HepG2 (cell line): ENCODE results near the gene RBPJ. TPM values are rescaled to one million over a fixed set of nuclear protein-coding genes. Genes with fewer than 3 reads are reported as not detected.
A peak's percentile ranks its signal among the peaks of the same experiment; 100 is the strongest.

ENCODE experiments used
- BCL6 ChIP-seq: IDR thresholded peaks from 2 replicates; pipeline ENCODE4 v1.6.1; 2016; ENCODE audit warnings: missing genetic modification reagents, missing compliant biosample characterization
- CBX2 ChIP-seq, 2 experiments: fragments of 200-600 bp in 1 of 2; sonication (generic); formaldehyde crosslinking in 1 of 2; IDR thresholded peaks; 2 replicates each; pipeline versions ENCODE4 v1.7.0 to v1.8.1; 2018 to 2022; ENCODE audit warnings: low read depth in 2 of 2, low read length in 1 of 2, mild to moderate bottlenecking in 1 of 2, missing genetic modification reagents in 1 of 2
- CEBPG ChIP-seq: IDR thresholded peaks from 2 replicates; pipeline ENCODE4 v1.6.1; 2016
- FOXJ3 ChIP-seq: sonication (generic); formaldehyde crosslinking; IDR thresholded peaks from 2 replicates; pipeline ENCODE4 v1.4.0; 2020; ENCODE audit warnings: missing genetic modification reagents, mild to moderate bottlenecking, borderline replicate concordance
- HIVEP1 ChIP-seq: sonication (generic); formaldehyde crosslinking; IDR thresholded peaks from 2 replicates; pipeline ENCODE4 v1.4.0; 2020; ENCODE audit warnings: mild to moderate bottlenecking, missing genetic modification reagents
- ONECUT2 ChIP-seq: sonication (generic); formaldehyde crosslinking; IDR thresholded peaks from 2 replicates; pipeline ENCODE4 v1.4.0; 2020; ENCODE audit warnings: missing genetic modification reagents
- PLRG1 ChIP-seq: fragments of 450-650 bp; conservative IDR thresholded peaks from 2 replicates; pipeline ENCODE4 v1.6.1; 2016
- RBM22 ChIP-seq: fragments of 200-400 bp; formaldehyde crosslinking; optimal IDR thresholded peaks from 2 replicates; pipeline ENCODE3; 2017; ENCODE audit warnings: mild to moderate bottlenecking, low read length, moderate library complexity
- SAFB2 ChIP-seq: sonication (generic); formaldehyde crosslinking; IDR thresholded peaks from 2 replicates; pipeline ENCODE4 v1.5.1; 2020; ENCODE audit warnings: missing genetic modification reagents, low read depth, mild to moderate bottlenecking, borderline replicate concordance
- SMAD3 ChIP-seq: sonication (generic); formaldehyde crosslinking; IDR thresholded peaks from 2 replicates; pipeline ENCODE4 v1.4.0; 2020; ENCODE audit warnings: missing genetic modification reagents
- TP53 ChIP-seq: sonication (generic); formaldehyde crosslinking; conservative IDR thresholded peaks from 2 replicates; pipeline ENCODE4 v1.4.0; 2020; ENCODE audit warnings: missing genetic modification reagents
- ZNF101 ChIP-seq: sonication (generic); formaldehyde crosslinking; IDR thresholded peaks from 2 replicates; pipeline ENCODE4 v1.4.0; 2020; ENCODE audit warnings: mild to moderate bottlenecking, low read depth, missing genetic modification reagents, borderline replicate concordance
- ZNF331 ChIP-seq: sonication (generic); formaldehyde crosslinking; IDR thresholded peaks from 2 replicates; pipeline ENCODE4 v1.4.0; 2020; ENCODE audit warnings: missing genetic modification reagents
- ZNF510 ChIP-seq: sonication (generic); formaldehyde crosslinking; IDR thresholded peaks from 2 replicates; pipeline ENCODE4 v1.4.0; 2020; ENCODE audit warnings: low read depth, mild to moderate bottlenecking, missing genetic modification reagents
- ZNF552 ChIP-seq: sonication (generic); formaldehyde crosslinking; IDR thresholded peaks from 2 replicates; pipeline ENCODE4 v1.9.0; 2022; ENCODE audit warnings: missing genetic modification reagents, mild to moderate bottlenecking, borderline replicate concordance
- ZNF569 ChIP-seq: sonication (generic); formaldehyde crosslinking; IDR thresholded peaks from 2 replicates; pipeline ENCODE4 v1.5.0; 2020; ENCODE audit warnings: mild to moderate bottlenecking, missing genetic modification reagents, moderate library complexity, borderline replicate concordance
- ZNF761 ChIP-seq: sonication (generic); formaldehyde crosslinking; conservative IDR thresholded peaks from 2 replicates; pipeline ENCODE4 v1.4.0; 2020; ENCODE audit warnings: mild to moderate bottlenecking, missing genetic modification reagents
- polyA plus RNA-seq, 8 experiments: library from polyadenylated mRNA; depleted of rRNA in 3 of 8; stranded (reverse) in 7 of 8; unstranded in 1 of 8; fragments of >200 nt; fragmentation: Illumina TruSeq in 4 of 8; extraction: Trizol in 4 of 8; gene quantifications; 2 replicates each; pipeline versions ENCODE4 v1.2.1 to v1.2.3, GENCODE V29; 2011 to 2016; ENCODE audit warnings: low read depth in 4 of 8, missing spikeins in 1 of 8, mixed read lengths in 1 of 8; ENCODE audit not compliant: insufficient read depth in 1 of 8
- total RNA-seq, 5 experiments: library from RNA; depleted of rRNA; stranded (reverse); fragments of >200 nt; fragmentation: Illumina TruSeq; extraction: Trizol; gene quantifications; 2 replicates each; pipeline ENCODE4 v1.2.3, GENCODE V29; 2016; ENCODE audit warnings: low read depth in 1 of 5
- TF ChIP-seq, protein P1 (sequence below): sonication (generic); formaldehyde crosslinking; IDR thresholded peaks from 2 replicates; pipeline ENCODE4 v1.9.0; 2021; ENCODE audit warnings: mild to moderate bottlenecking, missing genetic modification reagents
- TF ChIP-seq, protein P2 (sequence below), 2 experiments: sonication (generic) in 1 of 2; formaldehyde crosslinking in 1 of 2; IDR thresholded peaks; 2 replicates each; pipeline versions ENCODE4 v1.4.0 to v1.6.1; 2018 to 2020; ENCODE audit warnings: missing genetic modification reagents in 2 of 2, borderline replicate concordance in 1 of 2, low read depth in 1 of 2, mild to moderate bottlenecking in 1 of 2, missing biosample characterization in 1 of 2
- TF ChIP-seq, protein P3 (sequence below): sonication (generic); formaldehyde crosslinking; IDR thresholded peaks from 2 replicates; pipeline ENCODE4 v1.4.0; 2020; ENCODE audit warnings: missing genetic modification reagents

Gene RBPJ
- total and polyA plus RNA-seq, 2 of the 13 experiments (the other 11 are each of a cell fraction or from before 2014, with no cell fraction given) = 25.9 to 33.2 TPM

DNA sequence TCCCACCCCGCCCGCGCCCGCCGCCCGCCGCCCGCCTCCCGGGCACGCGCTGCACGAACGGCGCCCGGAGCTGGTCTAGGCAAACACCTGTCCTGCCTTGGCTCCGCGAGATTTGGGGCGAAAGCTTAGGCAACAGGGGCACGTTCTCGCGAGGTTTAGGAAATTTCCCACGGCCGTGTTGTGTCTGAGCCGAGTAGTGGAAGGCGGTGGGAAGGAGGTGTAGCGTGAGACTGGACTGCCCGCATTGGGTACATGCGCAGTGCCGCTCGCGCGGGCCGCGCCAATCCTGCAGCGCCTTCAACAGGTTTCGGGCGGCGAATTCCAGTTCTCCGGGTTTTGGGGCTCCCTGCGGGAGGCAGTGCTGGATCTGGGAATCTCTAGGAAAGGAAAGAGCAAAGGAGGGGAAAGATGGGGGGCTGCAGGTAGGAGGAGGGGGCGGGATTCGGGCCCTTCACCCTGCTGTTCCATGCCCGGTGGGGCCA is 1.3 kb upstream of the RBPJ start (continued):
- no peak for TF ChIP-seq FOXJ3
- no peak for TF ChIP-seq ONECUT2
- no peak for TF ChIP-seq ZNF569
- TF ChIP-seq ZNF101 = no peak
- peak; percentile 90 for TF ChIP-seq CEBPG (CRISPR knock-in tag)
- TF ChIP-seq, protein P1, sequence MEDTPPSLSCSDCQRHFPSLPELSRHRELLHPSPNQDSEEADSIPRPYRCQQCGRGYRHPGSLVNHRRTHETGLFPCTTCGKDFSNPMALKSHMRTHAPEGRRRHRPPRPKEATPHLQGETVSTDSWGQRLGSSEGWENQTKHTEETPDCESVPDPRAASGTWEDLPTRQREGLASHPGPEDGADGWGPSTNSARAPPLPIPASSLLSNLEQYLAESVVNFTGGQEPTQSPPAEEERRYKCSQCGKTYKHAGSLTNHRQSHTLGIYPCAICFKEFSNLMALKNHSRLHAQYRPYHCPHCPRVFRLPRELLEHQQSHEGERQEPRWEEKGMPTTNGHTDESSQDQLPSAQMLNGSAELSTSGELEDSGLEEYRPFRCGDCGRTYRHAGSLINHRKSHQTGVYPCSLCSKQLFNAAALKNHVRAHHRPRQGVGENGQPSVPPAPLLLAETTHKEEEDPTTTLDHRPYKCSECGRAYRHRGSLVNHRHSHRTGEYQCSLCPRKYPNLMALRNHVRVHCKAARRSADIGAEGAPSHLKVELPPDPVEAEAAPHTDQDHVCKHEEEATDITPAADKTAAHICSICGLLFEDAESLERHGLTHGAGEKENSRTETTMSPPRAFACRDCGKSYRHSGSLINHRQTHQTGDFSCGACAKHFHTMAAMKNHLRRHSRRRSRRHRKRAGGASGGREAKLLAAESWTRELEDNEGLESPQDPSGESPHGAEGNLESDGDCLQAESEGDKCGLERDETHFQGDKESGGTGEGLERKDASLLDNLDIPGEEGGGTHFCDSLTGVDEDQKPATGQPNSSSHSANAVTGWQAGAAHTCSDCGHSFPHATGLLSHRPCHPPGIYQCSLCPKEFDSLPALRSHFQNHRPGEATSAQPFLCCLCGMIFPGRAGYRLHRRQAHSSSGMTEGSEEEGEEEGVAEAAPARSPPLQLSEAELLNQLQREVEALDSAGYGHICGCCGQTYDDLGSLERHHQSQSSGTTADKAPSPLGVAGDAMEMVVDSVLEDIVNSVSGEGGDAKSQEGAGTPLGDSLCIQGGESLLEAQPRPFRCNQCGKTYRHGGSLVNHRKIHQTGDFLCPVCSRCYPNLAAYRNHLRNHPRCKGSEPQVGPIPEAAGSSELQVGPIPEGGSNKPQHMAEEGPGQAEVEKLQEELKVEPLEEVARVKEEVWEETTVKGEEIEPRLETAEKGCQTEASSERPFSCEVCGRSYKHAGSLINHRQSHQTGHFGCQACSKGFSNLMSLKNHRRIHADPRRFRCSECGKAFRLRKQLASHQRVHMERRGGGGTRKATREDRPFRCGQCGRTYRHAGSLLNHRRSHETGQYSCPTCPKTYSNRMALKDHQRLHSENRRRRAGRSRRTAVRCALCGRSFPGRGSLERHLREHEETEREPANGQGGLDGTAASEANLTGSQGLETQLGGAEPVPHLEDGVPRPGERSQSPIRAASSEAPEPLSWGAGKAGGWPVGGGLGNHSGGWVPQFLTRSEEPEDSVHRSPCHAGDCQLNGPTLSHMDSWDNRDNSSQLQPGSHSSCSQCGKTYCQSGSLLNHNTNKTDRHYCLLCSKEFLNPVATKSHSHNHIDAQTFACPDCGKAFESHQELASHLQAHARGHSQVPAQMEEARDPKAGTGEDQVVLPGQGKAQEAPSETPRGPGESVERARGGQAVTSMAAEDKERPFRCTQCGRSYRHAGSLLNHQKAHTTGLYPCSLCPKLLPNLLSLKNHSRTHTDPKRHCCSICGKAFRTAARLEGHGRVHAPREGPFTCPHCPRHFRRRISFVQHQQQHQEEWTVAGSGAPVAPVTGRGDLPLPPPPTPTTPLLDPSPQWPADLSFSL (CRISPR knock-in tag) = no peak
- TF ChIP-seq, protein P2, sequence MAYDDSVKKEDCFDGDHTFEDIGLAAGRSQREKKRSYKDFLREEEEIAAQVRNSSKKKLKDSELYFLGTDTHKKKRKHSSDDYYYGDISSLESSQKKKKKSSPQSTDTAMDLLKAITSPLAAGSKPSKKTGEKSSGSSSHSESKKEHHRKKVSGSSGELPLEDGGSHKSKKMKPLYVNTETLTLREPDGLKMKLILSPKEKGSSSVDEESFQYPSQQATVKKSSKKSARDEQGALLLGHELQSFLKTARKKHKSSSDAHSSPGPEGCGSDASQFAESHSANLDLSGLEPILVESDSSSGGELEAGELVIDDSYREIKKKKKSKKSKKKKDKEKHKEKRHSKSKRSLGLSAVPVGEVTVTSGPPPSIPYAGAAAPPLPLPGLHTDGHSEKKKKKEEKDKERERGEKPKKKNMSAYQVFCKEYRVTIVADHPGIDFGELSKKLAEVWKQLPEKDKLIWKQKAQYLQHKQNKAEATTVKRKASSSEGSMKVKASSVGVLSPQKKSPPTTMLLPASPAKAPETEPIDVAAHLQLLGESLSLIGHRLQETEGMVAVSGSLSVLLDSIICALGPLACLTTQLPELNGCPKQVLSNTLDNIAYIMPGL (CRISPR knock-in tag; IDR thresholded peaks at IDR 0.05; ENCODE audit: borderline replicate concordance in 1 of 2, low read depth in 1 of 2) = peak; percentile 71 to 73
- TF ChIP-seq BCL6 (CRISPR knock-in tag) = peak; percentile 78
- TF ChIP-seq ZNF510 (CRISPR knock-in tag) = no peak; the same call in 1 of the 2 replicates
- TF ChIP-seq ZNF761 (CRISPR knock-in tag) = 0 out of 2 replicates have a peak, but pooled peaks have one; percentile 7
- no peak for TF ChIP-seq ZNF552 (CRISPR knock-in tag)
- peak; percentile 58; the same call in 1 of the 2 replicates for TF ChIP-seq SAFB2 (CRISPR knock-in tag)
- no peak for TF ChIP-seq PLRG1
- TF ChIP-seq, protein P3, sequence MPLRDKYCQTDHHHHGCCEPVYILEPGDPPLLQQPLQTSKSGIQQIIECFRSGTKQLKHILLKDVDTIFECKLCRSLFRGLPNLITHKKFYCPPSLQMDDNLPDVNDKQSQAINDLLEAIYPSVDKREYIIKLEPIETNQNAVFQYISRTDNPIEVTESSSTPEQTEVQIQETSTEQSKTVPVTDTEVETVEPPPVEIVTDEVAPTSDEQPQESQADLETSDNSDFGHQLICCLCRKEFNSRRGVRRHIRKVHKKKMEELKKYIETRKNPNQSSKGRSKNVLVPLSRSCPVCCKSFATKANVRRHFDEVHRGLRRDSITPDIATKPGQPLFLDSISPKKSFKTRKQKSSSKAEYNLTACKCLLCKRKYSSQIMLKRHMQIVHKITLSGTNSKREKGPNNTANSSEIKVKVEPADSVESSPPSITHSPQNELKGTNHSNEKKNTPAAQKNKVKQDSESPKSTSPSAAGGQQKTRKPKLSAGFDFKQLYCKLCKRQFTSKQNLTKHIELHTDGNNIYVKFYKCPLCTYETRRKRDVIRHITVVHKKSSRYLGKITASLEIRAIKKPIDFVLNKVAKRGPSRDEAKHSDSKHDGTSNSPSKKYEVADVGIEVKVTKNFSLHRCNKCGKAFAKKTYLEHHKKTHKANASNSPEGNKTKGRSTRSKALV (CRISPR knock-in tag) = no peak
- TF ChIP-seq TP53 (CRISPR knock-in tag) = no peak
- TF ChIP-seq SMAD3 = no peak
- peak; percentile 49; the same call in 1 of the 2 replicates for TF ChIP-seq ZNF331 (CRISPR knock-in tag)
- TF ChIP-seq CBX2 (IDR thresholded peaks at IDR 0.05; ENCODE audit: low read depth, low read length) = no peak
- no peak for TF ChIP-seq CBX2 (CRISPR knock-in tag; IDR thresholded peaks at IDR 0.05; ENCODE audit: low read depth)
- TF ChIP-seq RBM22 = no peak
- TF ChIP-seq HIVEP1 (CRISPR knock-in tag) = peak; percentile 8; the same call in 1 of the 2 replicates
